HG03103 (cell line): ENCODE data around the gene TMEM256.

ENCODE experiments used
- ATAC-seq: cut with Tn5 transposase; IDR thresholded peaks from one replicate; pipeline ENCODE4 v1.9.1; 2021; ENCODE audit warnings: low read depth; ENCODE audit not compliant: unreplicated experiment

TMEM256 gene

DNA sequence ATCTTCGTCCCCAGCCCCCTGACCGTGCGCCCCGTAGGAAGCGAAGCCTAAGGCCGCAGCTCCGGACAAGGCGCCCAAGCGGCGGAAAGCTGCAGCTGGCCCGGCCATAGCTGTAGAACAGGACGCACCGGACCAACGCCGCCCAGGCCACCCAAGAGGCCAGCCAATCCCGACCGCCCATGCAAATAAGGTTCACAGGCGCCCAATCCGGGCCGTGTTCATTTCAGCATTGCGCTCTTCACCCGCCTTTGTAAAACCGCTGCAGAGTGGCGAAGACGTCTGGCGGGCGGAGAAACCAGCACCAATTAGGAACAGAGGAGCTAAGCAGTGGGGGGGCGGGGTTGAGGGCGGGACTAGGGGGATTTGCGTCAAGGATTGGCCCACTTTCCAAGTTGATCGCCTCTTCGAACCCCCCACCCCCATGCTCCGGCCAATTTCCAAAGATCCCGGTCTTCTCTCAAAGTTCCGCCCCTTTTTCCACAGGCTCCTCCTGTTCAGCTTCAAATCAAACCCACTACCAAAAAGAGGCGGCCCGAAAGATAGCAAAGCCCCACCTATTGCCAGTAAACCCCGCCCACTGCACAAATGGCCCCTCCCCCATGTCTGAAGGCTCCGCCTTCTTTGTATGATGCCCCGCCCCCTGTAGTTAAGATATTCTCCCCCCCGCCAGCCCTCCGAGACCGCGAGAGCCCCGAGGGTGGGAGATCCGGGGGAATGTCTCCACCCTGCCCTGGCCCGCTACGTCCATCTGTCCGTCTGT lies at the start of gene TMEM256:
Gene TMEM256 (minus strand): TSS at position 121 of the 760 bp plus-strand sequence. CDS start 13 bp downstream, at position 108.
- ATAC-seq: peak; percentile 82

DNA sequence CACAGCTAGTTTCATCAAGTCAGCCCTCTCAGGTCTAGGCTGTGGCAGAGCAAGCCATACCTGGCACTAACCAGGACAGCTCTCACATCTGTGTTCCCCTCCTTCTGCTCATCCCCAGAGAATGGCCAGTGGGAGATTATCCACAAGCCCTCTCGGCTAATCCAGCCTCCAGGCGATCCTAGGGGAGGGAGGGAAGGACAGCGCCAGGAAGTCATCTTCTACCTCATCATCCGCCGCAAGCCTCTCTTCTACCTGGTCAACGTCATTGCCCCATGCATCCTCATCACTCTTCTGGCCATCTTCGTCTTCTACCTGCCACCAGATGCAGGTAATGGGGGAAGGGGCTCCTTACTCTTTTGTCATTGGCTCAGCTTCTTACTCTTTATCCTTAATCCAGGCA lies 44.6 kb upstream of the TMEM256 start:
- no peak for ATAC-seq

DNA sequence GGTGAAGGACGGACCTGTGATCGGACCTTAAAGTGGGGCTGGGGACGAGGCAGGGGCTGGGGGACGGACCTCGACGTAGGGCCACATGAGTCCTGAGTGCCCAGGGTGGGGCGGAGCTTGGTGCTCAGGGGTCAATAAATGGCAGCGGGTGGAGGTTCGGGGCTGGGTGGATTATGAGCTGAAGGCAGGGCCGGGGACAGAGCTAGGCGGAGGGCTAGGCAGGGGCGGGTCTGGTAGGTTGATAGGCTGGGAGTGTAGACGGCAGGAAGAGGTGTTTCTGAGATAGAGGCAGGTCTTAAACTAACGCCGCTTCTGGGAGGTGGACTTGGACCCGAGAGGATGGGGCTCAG lies 41.7 kb upstream of the TMEM256 start:
- no peak for ATAC-seq

DNA sequence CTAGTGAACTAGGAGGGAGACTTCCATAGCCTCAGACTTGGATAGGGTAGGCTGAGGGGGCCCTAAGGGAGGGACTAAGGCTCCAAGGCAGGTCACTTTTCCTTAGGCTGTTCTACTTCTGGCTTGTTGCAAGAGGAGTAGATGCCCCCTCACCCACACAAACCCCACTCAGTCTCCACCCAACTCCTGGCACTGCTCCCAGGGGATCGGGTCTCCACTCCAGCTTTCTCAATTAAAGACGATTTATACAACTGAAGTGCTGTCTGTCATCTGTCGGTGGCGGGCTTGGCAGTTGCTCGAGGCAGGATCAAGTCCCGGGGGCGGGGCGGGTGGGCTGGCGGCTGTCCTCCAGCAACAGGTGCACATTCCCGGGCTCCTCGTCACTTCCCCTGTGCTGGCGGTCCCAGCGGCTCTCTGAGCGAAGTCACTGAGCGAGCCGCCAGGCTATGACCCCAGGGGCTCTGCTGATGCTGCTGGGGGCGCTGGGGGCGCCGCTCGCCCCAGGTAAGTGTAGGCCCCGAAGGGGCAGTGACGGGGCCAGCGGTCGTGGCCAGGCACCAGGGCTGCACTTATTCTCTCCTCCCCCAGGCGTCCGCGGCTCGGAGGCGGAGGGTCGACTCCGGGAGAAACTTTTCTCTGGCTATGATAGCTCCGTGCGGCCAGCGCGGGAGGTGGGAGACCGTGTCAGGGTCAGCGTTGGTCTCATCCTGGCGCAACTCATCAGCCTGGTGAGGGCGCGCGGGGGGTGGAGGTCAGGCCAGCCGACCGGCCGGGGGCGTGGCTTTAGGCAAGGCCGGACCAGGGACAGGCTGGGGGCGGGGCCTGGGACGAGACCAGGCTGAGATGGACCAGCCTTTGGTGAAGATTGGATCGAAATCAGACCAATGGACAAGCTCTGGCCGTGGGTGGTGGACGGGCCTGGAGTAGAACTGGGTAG lies 41.1 kb upstream of the TMEM256 start, which contains the start of gene CHRNB1:
Gene CHRNB1 (plus strand): TSS at position 380 of the 937 bp plus-strand sequence. CDS start 67 bp downstream, at position 447.
- ATAC-seq: no peak

DNA sequence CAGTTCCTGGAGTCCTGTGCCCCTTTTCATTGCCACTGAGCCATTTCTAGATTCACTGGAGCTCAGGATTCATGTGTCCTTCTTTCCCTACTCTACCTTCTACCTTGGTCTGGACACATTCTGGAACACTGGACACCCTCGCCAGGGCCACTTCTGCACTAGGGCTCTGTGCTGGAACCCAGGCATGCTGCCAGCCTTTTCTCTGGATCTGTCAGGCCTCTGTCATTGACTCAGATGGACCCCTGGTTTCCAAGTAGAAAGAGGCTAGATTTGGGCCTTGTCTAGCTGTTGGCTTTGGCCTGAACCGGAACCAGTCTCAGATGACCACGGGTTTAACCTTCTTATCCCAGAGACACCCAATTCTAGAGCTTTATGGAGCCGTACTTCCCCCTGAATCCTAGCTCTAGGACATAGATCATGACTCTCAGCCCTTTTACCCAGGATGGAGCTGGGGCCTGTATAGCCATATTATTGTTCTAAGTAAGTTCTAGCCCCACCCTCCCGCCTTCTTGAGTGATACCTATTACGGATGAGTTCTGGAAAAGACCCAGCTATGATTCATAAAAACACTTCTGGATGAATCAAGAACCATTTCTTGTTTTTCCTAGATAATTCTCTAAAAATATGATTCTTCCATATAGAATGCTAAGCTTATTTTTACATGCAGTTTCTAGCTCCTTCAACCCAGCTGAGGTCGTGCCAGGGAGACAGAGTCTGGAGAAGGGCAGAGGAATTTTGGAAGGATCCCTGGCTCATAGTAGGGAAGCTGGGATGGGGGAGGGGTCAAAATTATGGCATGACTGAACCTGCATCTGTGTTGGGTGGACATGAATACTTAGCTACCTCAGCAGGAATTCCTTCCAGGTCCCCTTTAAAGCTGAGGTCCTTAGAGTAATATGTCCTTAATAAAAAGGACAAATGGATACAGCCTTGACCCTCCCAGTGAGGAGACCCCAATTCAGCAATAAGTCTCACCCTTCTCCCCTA lies 39.9 kb upstream of the TMEM256 start:
- no peak for ATAC-seq

DNA sequence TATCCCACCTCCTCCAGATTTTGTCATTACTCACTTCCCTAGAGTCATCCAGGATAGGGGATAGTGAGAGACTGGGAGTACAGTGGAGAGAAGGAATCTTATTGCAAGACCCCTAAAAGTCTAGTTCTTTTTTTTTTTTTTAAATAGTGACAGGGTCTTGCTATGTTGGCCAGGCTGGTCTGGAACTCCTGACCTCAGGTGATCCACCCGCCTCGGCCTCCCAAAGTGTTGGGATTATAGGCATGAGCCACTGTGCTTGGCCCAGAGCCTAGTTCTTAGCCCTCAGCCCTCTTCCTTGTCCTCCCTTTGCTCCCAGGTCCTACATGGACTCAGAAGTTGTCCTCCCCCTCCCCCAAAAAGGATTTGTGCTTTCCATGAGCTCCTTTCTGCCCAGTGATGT lies 38.2 kb upstream of the TMEM256 start:
- ATAC-seq: no peak

DNA sequence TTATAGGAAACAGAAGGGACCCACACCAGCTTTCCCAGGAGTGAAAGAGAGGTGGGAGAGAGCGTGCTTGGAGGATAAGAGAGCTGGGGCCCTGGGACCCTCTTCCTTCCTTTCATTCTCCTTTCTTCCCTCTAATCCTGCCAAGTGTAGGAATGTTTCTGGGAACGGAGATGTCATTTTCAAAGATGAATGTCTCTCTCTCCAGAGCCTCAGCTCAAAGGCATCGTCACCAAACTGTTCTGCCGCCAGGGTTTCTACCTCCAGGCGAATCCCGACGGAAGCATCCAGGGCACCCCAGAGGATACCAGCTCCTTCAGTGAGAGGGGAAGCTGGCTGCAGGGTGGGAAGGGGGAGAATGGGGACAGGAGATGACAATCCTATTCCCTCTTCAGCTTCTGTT lies 37.4 kb upstream of the TMEM256 start:
- ATAC-seq: no peak

DNA sequence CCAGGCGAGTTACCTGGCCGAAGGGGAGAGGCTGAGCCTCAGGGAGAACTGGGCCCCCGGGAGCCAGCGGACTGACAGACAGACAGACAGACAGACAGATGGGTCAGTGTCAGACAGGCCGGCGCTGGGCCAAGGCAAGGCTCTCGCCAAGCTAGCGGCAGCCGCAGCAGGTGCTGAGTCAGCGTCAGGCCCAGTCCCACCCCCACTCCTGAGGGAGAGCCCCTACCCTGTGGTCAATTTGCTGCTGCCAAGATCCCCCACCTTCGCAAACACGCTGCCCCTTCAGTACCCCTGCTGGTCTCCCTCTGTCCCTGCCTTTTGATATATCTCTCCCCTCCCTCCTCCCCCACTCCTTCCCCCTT lies 36.9 kb upstream of the TMEM256 start:
- no peak for ATAC-seq

DNA sequence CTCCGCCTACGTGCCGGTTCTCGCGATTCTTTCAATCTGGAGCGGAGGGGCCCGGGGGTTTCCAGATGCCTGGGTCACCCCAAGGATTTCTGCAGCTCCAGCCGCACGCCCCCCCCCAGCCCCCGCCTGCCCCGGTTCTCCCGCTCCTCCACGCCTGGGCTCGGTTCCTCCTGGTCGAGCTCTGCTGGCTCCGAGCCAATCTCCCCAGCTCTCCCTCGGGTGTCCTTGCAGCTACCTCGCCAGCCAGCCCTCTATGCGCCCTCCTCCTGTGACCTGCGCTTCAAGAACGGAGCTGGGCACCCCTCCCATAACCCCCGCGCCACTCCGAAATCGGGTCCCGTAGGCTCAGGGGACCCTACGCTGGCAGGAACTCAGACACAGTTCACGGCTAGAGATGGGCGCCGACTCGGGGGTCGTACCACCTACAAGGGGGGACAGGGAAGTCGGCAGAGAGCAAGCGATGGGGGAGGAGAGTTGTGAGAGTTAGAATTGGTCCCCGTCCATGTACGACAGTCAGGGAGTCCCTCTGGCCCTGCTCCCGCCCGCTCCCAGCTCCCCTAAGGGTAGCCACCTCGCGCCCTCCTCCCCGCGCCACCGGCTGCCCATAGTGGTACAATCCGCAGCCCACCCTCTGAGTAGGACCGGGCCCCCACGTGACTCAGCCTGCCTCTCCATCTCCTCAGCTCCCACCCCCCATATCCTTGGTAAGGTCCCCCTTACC lies 36.4 kb upstream of the TMEM256 start:
- no peak for ATAC-seq

DNA sequence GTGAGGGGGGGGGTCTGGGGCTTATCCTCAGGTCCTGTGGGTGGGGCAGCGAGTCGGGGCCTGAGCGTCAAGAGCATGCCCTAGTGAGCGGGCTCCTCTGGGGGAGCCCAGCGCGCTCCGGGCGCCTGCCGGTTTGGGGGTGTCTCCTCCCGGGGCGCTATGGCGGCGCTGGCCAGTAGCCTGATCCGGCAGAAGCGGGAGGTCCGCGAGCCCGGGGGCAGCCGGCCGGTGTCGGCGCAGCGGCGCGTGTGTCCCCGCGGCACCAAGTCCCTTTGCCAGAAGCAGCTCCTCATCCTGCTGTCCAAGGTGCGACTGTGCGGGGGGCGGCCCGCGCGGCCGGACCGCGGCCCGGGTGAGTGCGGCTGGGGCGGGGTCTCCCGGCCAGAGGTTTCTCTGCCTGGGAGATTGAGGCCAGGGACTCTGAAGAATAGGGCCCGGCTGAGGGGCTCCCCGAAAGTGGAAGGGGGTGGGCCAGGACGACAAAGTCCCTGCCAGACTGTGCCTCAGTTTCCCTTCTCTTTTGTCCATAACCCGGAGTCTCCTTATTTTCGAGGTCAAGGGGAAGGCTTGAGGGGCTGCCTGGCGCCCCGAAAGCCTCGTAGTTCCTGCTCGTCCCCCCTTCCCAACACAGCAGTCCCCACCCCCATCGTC lies 35.7 kb upstream of the TMEM256 start, which contains the start of gene FGF11:
Gene FGF11 (plus strand): TSS at position 51 of the 651 bp plus-strand sequence. CDS start 109 bp downstream, at position 160.
- no peak for ATAC-seq

DNA sequence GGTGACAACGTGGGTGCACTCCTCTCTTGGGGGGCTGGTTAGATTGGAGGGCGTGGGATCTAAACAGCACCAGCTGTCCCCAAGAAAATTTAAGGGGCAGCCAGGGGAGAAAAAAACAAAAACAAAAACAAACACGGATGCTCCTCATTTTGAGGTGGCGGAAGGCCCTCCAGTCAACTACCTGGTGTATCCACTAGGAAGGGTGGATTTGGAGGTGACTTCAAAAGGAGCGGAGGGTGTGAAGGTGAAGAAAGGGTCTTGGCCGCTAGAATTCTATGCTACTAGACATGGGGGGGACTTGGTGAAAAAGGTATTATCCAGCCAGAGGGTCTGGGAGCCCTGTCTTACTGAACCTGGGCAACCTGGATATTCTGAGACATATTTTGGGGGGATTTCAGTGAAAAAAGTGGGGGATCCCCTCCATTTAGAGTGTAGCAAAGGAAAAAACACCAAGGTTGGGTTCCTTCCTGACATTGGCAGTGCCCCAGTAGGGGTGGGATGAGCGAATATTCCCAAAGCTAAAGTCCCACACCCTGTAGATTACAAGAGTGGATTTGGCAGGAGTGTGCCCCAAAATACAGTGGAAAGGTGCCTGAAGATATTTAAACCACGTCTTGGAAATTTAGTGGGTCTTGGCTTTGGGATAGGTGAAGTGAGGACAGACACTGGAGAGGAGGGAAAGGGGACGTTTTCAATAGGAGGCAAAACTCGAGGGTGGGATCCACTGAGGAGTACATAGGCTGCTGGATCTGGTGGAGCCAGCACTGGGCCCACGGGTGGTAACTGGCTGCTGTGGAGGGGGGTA lies 35.0 kb upstream of the TMEM256 start:
- ATAC-seq: no peak

DNA sequence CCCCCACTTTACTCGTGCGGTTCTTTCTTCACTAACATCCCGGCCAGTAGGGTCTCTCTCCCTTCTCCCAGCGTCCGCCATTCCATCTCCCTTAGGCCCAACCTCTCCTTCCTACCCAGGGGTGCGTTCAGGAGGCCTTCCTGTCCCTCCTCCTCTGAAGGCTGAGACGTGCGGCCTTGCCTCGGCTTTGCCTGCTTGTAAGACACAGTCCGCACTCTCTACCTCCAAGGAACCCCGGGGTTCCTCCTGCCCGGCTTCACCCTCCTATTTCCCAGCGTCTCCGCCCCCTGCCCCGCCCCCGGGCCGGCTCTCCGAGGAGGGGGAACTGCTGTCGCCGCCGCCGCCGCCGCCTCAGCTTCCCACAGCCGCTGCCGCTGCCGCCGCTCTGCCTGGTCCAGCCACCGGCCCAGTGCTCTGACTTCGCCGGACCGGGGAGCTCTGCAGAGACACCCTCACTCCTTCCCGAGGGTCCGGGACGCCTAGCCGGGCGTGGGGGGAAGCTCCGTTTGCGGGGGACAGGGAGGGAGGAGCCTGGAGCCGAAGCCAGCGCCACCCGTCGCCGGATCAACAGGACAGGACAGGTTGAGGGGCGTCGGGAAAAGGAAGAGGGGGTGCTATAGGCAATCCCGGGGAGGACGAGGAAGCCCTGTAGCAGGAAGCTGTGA lies 34.2 kb upstream of the TMEM256 start:
- ATAC-seq: no peak

DNA sequence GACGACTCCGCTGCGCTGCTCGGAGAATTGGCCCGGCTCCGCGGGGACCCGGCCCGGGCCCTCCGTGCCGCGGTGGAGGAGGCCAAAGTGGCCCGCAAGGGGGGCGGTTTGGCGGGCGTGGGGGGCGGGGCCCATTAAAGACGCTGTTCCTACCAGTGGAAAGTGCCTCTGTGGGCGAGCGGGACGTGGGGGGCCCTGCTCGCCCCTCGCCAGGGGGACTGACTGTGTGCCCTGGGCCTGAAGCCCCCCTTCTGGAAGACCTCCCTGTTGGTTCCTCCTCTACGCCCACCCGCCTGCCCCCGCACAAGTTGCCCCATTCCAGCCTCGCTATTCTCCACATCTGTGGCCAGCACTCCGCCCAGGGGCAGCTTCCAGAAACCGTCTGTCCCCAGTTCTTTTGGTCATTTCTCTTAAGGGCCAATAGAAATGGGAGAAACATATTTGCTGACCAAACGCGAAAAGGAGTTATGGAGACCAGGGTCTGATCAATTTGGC lies 33.5 kb upstream of the TMEM256 start:
- no peak for ATAC-seq

DNA sequence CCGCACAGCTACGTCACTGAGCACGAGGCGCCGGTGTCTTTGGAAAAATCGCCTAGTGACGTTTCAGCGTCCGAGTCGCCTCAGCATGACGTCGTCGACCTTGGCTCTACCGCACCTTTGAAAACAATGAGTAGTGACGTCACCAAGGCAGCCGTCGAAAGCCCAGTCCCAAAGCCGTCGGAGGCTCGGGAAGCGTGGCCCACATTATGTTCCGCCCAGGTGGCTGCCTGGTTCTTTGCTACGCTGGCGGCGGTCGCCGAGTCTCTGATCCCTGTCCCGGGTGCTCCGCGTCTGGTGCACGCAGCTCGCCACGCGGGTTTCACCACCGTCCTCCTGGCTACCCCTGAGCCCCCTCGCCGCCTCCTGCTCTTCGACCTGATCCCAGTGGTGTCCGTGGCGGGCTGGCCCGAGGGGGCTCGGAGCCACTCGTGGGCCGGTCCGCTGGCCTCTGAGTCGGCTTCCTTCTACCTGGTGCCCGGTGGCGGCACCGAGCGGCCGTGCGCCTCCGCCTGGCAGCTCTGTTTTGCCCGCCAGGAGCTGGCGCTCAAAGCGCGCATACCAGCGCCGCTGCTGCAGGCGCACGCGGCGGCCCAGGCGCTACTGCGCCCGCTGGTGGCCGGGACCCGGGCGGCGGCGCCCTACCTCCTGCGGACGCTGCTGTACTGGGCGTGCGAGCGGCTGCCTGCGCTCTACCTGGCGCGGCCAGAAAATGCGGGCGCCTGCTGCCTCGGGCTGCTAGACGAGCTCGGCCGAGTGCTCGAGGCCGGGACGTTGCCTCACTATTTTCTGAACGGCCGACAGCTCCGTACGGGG lies 32.9 kb upstream of the TMEM256 start:
- ATAC-seq: no peak

DNA sequence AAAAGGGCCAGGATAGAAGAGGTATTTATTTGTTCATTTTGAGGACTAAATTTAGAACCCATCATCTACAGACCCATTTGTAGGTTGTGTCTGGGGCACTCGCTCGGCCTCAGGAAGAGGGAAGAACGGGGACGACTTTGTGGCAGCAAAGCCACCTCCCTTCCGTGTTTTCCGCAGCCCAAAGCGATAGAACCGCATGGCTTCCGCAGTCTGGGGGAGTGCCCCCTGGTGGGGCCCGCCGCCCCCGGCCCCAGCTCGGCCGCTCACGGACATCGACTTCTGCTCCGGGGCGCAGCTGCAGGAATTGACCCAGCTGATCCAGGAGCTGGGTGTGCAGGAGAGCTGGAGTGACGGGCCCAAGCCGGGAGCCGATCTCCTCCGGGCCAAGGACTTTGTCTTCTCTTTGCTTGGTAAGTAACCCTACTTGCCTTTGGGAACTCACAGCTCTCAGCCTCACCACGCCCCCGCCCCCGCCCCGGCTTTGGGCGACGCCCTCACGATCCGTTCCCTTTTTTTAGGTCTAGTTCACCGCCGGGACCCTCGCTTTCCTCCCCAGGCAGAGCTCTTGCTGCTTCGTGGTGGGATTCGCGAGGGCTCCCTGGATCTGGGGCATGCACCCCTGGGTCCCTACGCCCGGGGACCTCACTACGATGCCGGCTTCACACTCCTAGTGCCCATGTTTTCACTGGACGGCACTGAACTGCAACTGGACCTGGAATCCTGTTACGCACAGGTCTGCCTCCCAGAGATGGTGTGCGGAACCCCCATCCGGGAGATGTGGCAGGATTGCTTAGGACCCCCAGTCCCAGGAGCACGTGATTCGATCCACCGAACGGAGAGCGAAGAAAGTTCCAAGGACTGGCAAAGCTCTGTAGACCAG lies 32.0 kb upstream of the TMEM256 start:
- peak; percentile 10 for ATAC-seq

DNA sequence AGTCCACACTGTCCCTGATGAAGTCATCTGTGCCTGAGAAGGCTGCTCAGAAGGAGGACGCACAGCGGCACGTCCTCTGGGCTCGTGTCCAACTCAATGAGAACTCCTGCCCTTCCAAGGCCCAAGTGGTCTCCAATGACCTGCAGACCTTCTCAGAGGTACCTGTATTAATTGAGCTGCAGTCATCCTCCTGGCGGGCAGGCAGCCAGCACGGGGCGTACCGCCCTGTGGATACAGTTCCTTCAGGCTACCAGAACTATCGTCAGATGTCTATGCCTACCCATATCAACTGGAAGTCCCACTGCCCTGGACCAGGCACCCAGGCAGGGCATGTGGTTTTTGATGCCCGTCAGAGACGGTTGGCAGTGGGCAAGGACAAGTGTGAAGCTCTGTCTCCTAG lies 28.4 kb upstream of the TMEM256 start:
- no peak for ATAC-seq
